GM12878 (cell line): ENCODE results near the gene HSPA4. TPM values are rescaled to one million over a fixed set of nuclear protein-coding genes. Genes with fewer than 3 reads are reported as not detected.
A peak's percentile ranks its signal among the peaks of the same experiment; 100 is the strongest.

Experiments used
- ATAC-seq: fragments of 200-7000 bp; cut with Tn5 transposase; 3 replicates; pipeline ENCODE4 v1.9.1; 2020; ENCODE audit warnings: mild to moderate bottlenecking, moderate library complexity
- BruUV-seq: library from RNA; stranded (reverse); fragments of 400-500 nt; replicated peaks from 2 replicates; lab custom pipeline; 2021; lab: Mats Ljungman, UMichigan
- CTCF ChIA-PET: fragments of 300-600 bp; sonication (Branson Sonifier 250); formaldehyde crosslinking; extraction: SDS; loops from one replicate; lab custom pipeline; 2021; ENCODE audit warnings: inconsistent platforms; lab: Yijun Ruan, JAX
- POLR2A ChIA-PET: fragments of 350-600 bp; formaldehyde crosslinking; extraction: SDS; loops from one replicate; lab custom pipeline; 2021; ENCODE audit warnings: inconsistent platforms; lab: Charles Lee
- RAD21 ChIA-PET: fragments of 300-600 bp; sonication (Branson Sonifier 250); formaldehyde crosslinking; loops from one replicate; lab custom pipeline; 2023; ENCODE audit warnings: antibody characterized with exemption; ENCODE audit not compliant: unreplicated experiment; lab: Charles Lee
- SMC1A ChIA-PET: fragments of 300-600 bp; sonication (Branson Sonifier 250); formaldehyde crosslinking; loops from one replicate; lab custom pipeline; 2023; ENCODE audit not compliant: unreplicated experiment, uncharacterized antibody; lab: Charles Lee
- DNase-seq: peaks from one replicate; pipeline ENCODE4 v3.0.0-alpha.2; 2011; ENCODE audit warnings: low read depth, low spot score
- FAIRE-seq: peaks from 3 replicates; lab custom pipeline; 2011; peaks lifted over from hg19 to GRCh38; lab: Jason Lieb, UNC
- H2AFZ ChIP-seq: 2 replicates; pipeline ENCODE4 v1.6.0; 2011; ENCODE audit warnings: low read depth, low read length, control low read depth; ENCODE audit not compliant: control insufficient read depth
- H3K27ac ChIP-seq: 2 replicates; pipeline ENCODE4 v1.5.1; 2011; ENCODE audit warnings: control low read depth; ENCODE audit not compliant: control insufficient read depth, insufficient read depth
- H3K27me3 ChIP-seq, 2 experiments: replicated peaks in 1 of 2; 2 replicates each; pipeline versions ENCODE4 v1.6.0 to v1.6.1; 2011; ENCODE audit warnings: low read length in 1 of 2; ENCODE audit not compliant: control insufficient read depth in 2 of 2, insufficient read depth in 2 of 2
- H3K36me3 ChIP-seq, 2 experiments: 2 replicates each; pipeline ENCODE4 v1.5.1; 2011; ENCODE audit warnings: low read length in 1 of 2; ENCODE audit not compliant: control insufficient read depth in 2 of 2, insufficient read depth in 2 of 2
- H3K4me1 ChIP-seq: 2 replicates; pipeline ENCODE4 v1.6.1; 2011; ENCODE audit warnings: mild to moderate bottlenecking, low read length, moderate library complexity, mixed read lengths; ENCODE audit not compliant: control insufficient read depth, insufficient read depth
- H3K4me2 ChIP-seq: 2 replicates; pipeline ENCODE4 v1.6.0; 2011; ENCODE audit warnings: control low read depth; ENCODE audit not compliant: control insufficient read depth, insufficient read depth
- H3K4me3 ChIP-seq: fragments of 200-600 bp; sonication (generic); 2 replicates; pipeline ENCODE4 v1.5.1; 2016
- H3K79me2 ChIP-seq: 2 replicates; pipeline ENCODE4 v1.6.0; 2011; ENCODE audit warnings: low read length; ENCODE audit not compliant: control insufficient read depth, insufficient read depth
- H3K9ac ChIP-seq: 2 replicates; pipeline ENCODE4 v1.8.0; 2011; ENCODE audit warnings: low read length, control low read depth, mixed read lengths; ENCODE audit not compliant: control insufficient read depth, insufficient read depth
- H3K9me3 ChIP-seq: replicated peaks from 3 replicates; pipeline ENCODE4 v1.5.1; 2011; ENCODE audit warnings: mild to moderate bottlenecking, low read length; ENCODE audit not compliant: control insufficient read depth, insufficient read depth
- H4K20me1 ChIP-seq: 2 replicates; pipeline ENCODE4 v1.6.0; 2011; ENCODE audit not compliant: control insufficient read depth, insufficient read depth
- DPF2 ChIP-seq: fragments of 450-650 bp; IDR thresholded peaks from 2 replicates; pipeline ENCODE4 v1.6.1; 2017; ENCODE audit warnings: mild to moderate bottlenecking
- GATAD2B ChIP-seq: fragments of 450-650 bp; conservative IDR thresholded peaks from 2 replicates; pipeline ENCODE4 v1.6.1; 2017; ENCODE audit warnings: low read depth, mild to moderate bottlenecking, moderate library complexity
- LARP7 ChIP-seq: fragments of 450-650 bp; IDR thresholded peaks from 2 replicates; pipeline ENCODE4 v1.6.1; 2017; ENCODE audit warnings: mild to moderate bottlenecking
- NFXL1 ChIP-seq: fragments of 450-650 bp; IDR thresholded peaks from 2 replicates; pipeline ENCODE4 v1.6.1; 2017; ENCODE audit warnings: antibody characterized with exemption, mild to moderate bottlenecking, borderline replicate concordance
- NFYA ChIP-seq: IDR thresholded peaks from 2 replicates; pipeline ENCODE4 v1.6.1; 2011; ENCODE audit warnings: low read depth, mild to moderate bottlenecking, low read length, improper control_type of control experiment, borderline replicate concordance
- NFYB ChIP-seq: IDR thresholded peaks from 2 replicates; pipeline ENCODE4 v1.6.1; 2011; ENCODE audit warnings: low read depth, mild to moderate bottlenecking, low read length, improper control_type of control experiment, moderate library complexity; ENCODE audit not compliant: insufficient read depth
- NR2C2 ChIP-seq: IDR thresholded peaks from 2 replicates; pipeline ENCODE4 v1.6.1; 2011; ENCODE audit warnings: borderline replicate concordance, low read depth; ENCODE audit not compliant: control insufficient read depth, insufficient read length
- NRF1 ChIP-seq: conservative IDR thresholded peaks from 2 replicates; pipeline ENCODE4 v1.6.1; 2011; ENCODE audit warnings: mild to moderate bottlenecking, low read depth, low read length, improper control_type of control experiment
- POLR2A ChIP-seq: IDR thresholded peaks from 2 replicates; pipeline ENCODE4 v1.6.1; 2011; ENCODE audit warnings: low read depth, mild to moderate bottlenecking, low read length
- RAD21 ChIP-seq: IDR thresholded peaks from 2 replicates; pipeline ENCODE4 v1.6.1; 2011; ENCODE audit warnings: mild to moderate bottlenecking, low read depth, low read length, moderate library complexity; ENCODE audit not compliant: insufficient read depth
- TAF1 ChIP-seq: IDR thresholded peaks from 2 replicates; pipeline ENCODE4 v1.6.1; 2011; ENCODE audit warnings: mild to moderate bottlenecking, low read depth, low read length, borderline replicate concordance
- TCF12 ChIP-seq: IDR thresholded peaks from 2 replicates; pipeline ENCODE4 v1.6.1; 2011; ENCODE audit warnings: low read depth, mild to moderate bottlenecking, low read length
- TCF3 ChIP-seq: IDR thresholded peaks from 2 replicates; pipeline ENCODE4 v1.6.1; 2012; ENCODE audit warnings: low read depth, mild to moderate bottlenecking, low read length, borderline replicate concordance; ENCODE audit not compliant: insufficient read depth
- TCF7 ChIP-seq: IDR thresholded peaks from 2 replicates; pipeline ENCODE4 v1.6.1; 2014; ENCODE audit warnings: antibody characterized with exemption, borderline replicate concordance
- USF2 ChIP-seq: IDR thresholded peaks from 2 replicates; pipeline ENCODE4 v1.6.1; 2011; ENCODE audit warnings: low read depth, low read length, improper control_type of control experiment, borderline replicate concordance
- ZNF217 ChIP-seq: fragments of 450-650 bp; IDR thresholded peaks from 2 replicates; pipeline ENCODE4 v1.6.1; 2017; ENCODE audit warnings: antibody characterized with exemption, mild to moderate bottlenecking
- ZNF274 ChIP-seq: IDR thresholded peaks from one replicate; pipeline ENCODE4 v1.8.0; 2011; ENCODE audit not compliant: insufficient read length, insufficient read depth
- ZNF687 ChIP-seq: fragments of 450-650 bp; IDR thresholded peaks from 2 replicates; pipeline ENCODE4 v1.6.1; 2017; ENCODE audit warnings: mild to moderate bottlenecking, moderate library complexity
- ZSCAN29 ChIP-seq: fragments of 450-650 bp; IDR thresholded peaks from 2 replicates; pipeline ENCODE4 v1.6.1; 2017; ENCODE audit warnings: mild to moderate bottlenecking, moderate library complexity
- WGBS: methylation state at CpG from one replicate; pipeline ENCODE4 v1.1.6; 2016; ENCODE audit warnings: low lambda C conversion rate; ENCODE audit not compliant: insufficient replicate concordance, insufficient coverage; ENCODE audit errors: missing lambda C conversion rate; 5-methylcytosine and 5-hydroxymethylcytosine counted together
- in situ Hi-C: fragments of 300-500 bp; cut with MboI; formaldehyde crosslinking; loops from 9 replicates; pipeline ENCODE4 v1.14.3; 2018; ENCODE audit warnings: mixed read lengths
- intact Hi-C: fragments of 100-400 bp; cut with micrococcal nuclease; formaldehyde crosslinking; loops from one replicate; pipeline ENCODE4 v1.14.2; 2022; ENCODE audit not compliant: unreplicated experiment
- polyA plus RNA-seq, 11 experiments: library from polyadenylated mRNA; depleted of rRNA in 4 of 11; unstranded in 6 of 11; stranded (reverse) in 5 of 11; fragments of >200 nt; fragmentation: Nextera tagmentation in 4 of 11; fragmentation: Illumina TruSeq in 1 of 11; extraction: Ambion mirVana in 4 of 11; extraction: Trizol in 1 of 11; gene quantifications; 1 replicate in 1 of 11; 2 replicates in 10 of 11; pipeline versions ENCODE4 v1.2.1 to v1.2.3, GENCODE V29; 2011 to 2016; ENCODE audit warnings: inconsistent platforms in 2 of 11, missing spikeins in 2 of 11, low read depth in 1 of 11
- total RNA-seq, 4 experiments: library from RNA; depleted of rRNA in 3 of 4; stranded (reverse); fragments of >200 nt in 3 of 4; fragmentation: Illumina TruSeq in 1 of 4; extraction: Trizol in 1 of 4; gene quantifications; 2 replicates each; pipeline versions ENCODE4 v1.2.1 to v1.2.3, GENCODE V29; 2013 to 2021

The HSPA4 gene
- total and polyA plus RNA-seq, 10 of the 15 experiments (the other 5 are each of a cell fraction or from before 2014, with no cell fraction given) = 61.6 to 234 (median 116) TPM

DNA sequence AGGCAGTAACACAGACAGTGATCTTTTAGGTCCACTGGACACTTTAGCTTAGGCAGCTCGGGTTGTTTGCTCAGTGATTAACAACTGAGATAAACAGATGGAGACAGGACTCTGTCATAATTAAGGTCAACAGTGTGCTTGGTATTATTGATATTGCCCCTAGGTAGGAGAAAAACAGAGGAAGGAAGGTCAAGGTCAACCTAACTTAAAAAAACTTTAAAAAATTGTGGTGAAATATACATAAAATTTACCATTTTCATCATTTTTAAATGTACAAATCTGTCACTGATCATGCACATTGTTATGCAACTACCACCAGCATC lies 2.1 kb upstream of the HSPA4 start (continued):
- TF ChIP-seq TCF12 = no peak
- no peak for TF ChIP-seq NRF1
- TF ChIP-seq USF2 = no peak
- TF ChIP-seq POLR2A = no peak
- TF ChIP-seq RAD21 = no peak
- TF ChIP-seq TAF1 = no peak
- TF ChIP-seq, all 136 proteins: peak for 0

- intact Hi-C loops (loop anchor here (2.0 to 5.0 kb wide), 2 partner anchors 24 to 88 kb away; partner anchors contain the start of genes AFF4 and ZCCHC10), in situ Hi-C loops (no loop called here)
- FAIRE-seq (no peak), DNase-seq (no peak), ATAC-seq (no peak)
- peak overlapping the region; percentile 21; the same call in 1 of the 2 replicates for H2AFZ ChIP-seq
- H3K4me2 ChIP-seq = peak overlapping the region; percentile 70
- no peaks in the 10 kb centered on the region for H3K27me3 ChIP-seq
- 70% methylated on average over 4 of the region's 4 CpGs for WGBS
- peak overlapping the region; percentile 100 for H3K9ac ChIP-seq
- no peaks in the 10 kb centered on the region; the same call in 1 of the 2 replicates for H3K4me1 ChIP-seq
- CTCF ChIA-PET = interaction anchor here (1.5 kb wide), 1 partner anchor 53 kb away, joined by 4 read pairs; no protein-coding TSS in a partner anchor
- no peaks in the 10 kb centered on the region for H4K20me1 ChIP-seq
- RAD21 ChIA-PET = no interaction called here
- peak overlapping the region; percentile 87 for H3K4me3 ChIP-seq
- H3K9me3 ChIP-seq = no peaks in the 10 kb centered on the region
- H3K27ac ChIP-seq = peak overlapping the region; percentile 99
- POLR2A ChIA-PET = interaction anchor here (2.6 to 4.6 kb wide), 2 partner anchors 18 to 54 kb away, joined by 21 to 24 read pairs; no protein-coding TSS in a partner anchor
- no peaks in the 10 kb centered on the region for H3K36me3 ChIP-seq
- SMC1A ChIA-PET = interaction anchor here (1.0 to 2.1 kb wide), 3 partner anchors 18 to 29 kb away, joined by 3 to 7 read pairs (median 3); no protein-coding TSS in a partner anchor
- peaks cover 51% of the 10 kb centered on the region for H3K79me2 ChIP-seq
- BruUV-seq = no TSS peak
- no peak for TF ChIP-seq NFXL1
- TF ChIP-seq DPF2 = no peak
- TF ChIP-seq TCF7 = no peak
- TF ChIP-seq ZSCAN29 = no peak
- no peak for TF ChIP-seq NFYA
- TF ChIP-seq GATAD2B = no peak
- TF ChIP-seq ZNF687 = no peak
- no peak for TF ChIP-seq ZNF274
- no peak for TF ChIP-seq NR2C2
- no peak for TF ChIP-seq TCF3
- TF ChIP-seq ZNF217 = no peak
- no peak; the same call in 1 of the 2 replicates for TF ChIP-seq LARP7
- TF ChIP-seq NFYB = no peak
Observed at GRCh38 chr5:133050521-133050920, 1.3 kb upstream of the HSPA4 start.
